NK-92 (cell line): ENCODE data around the gene UBASH3A.

Source experiments
- DNase-seq: peaks from one replicate; lab custom pipeline; 2025; ENCODE audit not compliant: unreplicated experiment; lab: John Stamatoyannopoulos, UW

The UBASH3A gene

DNA sequence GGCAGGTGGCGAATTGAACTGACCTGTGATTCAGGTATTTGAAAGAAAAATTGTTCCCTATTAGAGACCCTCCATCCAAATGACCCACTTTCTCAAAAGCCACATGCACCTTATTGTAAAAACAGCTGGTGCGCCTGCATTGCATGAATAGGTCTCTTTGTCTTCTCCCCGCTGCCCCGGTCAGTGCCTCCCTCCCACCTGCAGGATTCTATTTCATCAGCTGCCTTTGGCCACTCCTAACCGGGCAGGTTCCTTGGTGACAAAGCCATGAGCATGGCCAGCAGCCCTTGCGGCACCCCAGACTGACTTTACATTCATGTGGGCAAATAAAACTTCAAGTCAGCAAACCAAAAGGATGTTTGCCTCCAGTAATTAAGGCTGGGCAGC lies 14.3 kb upstream of the UBASH3A start:
- DNase-seq: no peak

DNA sequence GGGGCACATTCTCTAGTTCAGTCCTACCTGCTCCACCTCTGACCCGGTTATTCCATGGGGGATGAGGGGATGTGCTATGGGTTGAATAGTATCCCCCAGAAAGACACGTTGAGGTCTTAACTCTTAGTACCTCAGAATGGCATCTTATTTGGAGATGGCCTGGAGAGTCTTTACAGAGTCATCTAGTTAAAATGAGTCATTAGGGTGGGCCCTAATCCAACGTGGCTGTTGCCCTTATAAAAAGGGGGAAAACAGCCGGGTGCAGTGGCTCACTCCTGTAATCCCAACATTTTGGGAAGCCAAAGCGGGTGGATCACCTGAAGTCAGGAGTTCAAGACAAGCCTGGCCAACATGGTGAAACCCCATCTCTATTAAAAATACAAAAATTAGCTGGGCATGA lies 13.5 kb upstream of the UBASH3A start:
- no peak for DNase-seq

DNA sequence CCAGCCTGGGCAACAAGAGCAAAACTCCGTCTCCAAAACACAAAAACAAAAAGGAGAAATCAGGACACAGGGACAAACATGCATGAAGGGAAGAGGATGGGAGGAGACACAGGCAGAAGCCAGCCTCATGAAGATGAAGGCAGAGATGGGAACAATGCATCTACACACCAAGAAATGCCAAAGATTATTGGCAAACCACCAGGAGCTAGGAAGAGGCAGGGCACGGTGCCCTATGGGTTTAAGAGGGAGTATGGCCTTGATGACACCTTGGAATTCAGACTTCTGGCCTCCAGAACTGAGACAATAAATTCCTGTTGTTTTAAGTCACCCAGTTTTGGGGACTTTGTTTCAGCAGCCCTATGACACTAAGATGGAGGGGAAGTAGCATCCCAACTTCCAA lies 13.0 kb upstream of the UBASH3A start:
- DNase-seq: no peak

DNA sequence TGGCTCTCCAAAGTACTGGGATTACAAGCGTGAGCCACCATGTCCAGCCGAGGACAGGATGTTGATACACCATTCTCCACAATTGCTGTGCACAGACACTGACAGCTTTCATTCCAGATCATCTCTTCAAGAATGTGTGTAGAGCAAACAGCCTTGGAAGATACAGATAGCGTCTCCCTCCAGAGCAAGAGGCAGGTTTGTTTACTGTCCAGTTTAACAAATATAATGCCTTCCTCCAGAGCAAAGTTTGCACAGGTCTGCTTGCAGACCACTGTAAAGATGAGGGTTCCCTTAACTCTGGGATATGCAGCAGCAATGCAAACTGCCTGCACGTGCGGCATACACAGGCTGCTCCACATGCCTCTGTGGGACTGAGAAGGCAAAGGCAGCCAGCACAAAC lies 12.4 kb upstream of the UBASH3A start:
- DNase-seq: no peak

DNA sequence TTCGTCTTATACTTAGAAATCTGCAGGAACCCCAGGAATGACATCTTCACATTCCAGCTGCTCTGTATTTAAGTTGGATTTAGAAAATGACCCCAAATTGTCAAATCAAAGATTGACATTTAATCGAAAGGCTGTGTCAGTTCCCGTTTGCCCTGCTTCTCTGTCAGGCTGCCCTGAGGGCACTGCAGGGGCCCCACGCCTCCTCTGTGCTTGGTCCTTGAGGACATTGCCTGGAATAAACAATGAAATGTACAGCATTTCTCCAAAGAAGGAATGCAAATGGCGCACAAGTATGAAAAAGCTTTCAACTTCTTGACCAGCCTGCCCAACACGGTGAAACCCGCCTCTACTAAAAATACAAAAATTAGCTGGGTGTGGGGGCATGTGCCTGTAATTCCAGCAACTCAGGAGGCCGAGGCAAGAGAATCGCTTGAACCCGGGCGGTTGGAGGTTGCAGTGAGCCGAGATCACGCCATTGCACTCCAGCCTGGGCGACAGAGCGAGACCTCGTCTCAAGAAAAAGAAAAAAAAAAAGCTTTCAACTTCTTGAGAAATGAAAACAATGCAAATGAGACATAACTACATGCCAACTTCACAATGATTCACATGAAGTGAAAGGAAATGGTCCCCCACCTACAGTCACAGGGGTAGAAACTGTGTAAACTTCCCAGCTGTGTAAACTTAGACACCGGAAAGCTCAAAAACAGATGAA lies 10.8 kb upstream of the UBASH3A start:
- no peak for DNase-seq

DNA sequence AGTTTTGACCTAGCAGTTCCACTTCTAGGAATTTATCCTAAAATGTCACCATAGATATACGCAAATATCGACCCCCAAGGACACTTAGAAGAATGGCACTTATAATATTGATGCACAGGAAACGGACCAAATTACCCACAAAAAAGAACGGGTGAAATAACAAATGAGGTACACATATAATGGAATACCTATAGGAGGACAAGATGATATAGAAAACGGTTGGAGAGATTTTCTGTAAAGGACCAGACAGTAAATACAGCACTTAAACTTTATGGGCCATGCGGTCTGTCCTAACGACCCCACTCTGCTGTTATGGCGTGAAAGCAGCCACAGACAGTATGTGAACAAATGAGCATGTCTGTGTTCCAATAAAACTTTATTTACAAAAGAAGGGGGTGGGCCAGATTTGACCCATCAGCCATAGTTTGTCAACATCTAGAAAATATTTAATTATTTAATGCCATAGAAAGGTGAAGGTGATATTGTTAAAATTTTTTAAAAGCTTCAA lies 10.2 kb upstream of the UBASH3A start:
- DNase-seq: no peak

DNA sequence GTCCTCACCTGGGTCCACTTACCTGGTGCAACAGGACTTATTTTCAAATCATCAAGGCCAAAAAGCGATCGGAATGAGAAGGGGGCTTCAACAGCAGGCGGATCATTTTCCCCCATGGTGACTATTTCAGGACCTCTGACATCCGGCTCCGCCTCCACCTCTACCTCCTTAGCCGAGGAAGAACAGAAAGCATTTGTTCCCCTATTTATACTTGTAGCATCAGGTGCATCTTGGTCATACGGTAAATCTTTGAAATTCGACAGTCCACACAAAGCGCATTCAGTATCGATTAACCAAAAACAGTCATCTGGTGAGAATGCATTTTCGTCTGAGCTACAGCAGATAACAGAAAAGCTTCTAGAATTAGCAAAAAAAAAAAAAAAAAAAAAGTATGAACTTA lies 8.4 kb upstream of the UBASH3A start:
- no peak for DNase-seq

DNA sequence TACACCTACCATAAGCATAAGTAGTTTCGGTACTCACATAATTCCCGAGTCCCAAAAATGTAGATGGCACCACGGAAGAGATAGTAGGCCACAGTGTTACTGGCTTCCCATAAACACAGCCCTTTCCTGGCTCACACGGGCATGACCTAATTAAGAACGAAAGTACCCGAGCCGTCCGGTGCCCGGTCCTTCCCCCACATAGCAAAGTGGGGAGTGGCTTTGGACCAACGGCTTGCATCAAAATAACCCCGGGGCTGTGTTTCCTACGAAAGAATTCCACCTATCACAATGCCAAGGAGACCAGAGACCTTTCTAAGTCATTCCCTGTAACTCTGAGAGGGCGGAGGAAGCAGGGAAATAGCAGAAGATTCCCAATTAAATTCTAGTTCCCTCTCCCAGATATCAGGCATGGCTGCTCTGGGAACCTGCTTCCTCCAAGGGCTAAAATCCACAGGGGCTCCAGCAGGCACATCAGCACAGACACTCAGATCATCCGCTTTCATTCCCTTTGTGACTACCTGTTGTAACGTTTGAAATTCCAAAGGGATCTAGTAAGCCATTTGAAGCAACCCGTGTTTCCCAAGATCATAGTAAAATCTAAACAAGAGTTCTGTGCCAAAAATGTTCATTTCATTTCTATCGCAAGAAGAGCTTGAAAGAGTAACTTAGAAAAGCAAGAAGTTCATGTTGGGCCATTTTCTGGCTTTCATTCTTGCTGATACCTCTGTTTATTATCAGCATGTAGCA lies 7.6 kb upstream of the UBASH3A start, which contains the start of gene TMPRSS3:
TMPRSS3 (minus strand) TSS at position 148 of the 747 bp plus-strand sequence. CDS start 635 bp downstream, outside the sequence.
- DNase-seq: no peak

DNA sequence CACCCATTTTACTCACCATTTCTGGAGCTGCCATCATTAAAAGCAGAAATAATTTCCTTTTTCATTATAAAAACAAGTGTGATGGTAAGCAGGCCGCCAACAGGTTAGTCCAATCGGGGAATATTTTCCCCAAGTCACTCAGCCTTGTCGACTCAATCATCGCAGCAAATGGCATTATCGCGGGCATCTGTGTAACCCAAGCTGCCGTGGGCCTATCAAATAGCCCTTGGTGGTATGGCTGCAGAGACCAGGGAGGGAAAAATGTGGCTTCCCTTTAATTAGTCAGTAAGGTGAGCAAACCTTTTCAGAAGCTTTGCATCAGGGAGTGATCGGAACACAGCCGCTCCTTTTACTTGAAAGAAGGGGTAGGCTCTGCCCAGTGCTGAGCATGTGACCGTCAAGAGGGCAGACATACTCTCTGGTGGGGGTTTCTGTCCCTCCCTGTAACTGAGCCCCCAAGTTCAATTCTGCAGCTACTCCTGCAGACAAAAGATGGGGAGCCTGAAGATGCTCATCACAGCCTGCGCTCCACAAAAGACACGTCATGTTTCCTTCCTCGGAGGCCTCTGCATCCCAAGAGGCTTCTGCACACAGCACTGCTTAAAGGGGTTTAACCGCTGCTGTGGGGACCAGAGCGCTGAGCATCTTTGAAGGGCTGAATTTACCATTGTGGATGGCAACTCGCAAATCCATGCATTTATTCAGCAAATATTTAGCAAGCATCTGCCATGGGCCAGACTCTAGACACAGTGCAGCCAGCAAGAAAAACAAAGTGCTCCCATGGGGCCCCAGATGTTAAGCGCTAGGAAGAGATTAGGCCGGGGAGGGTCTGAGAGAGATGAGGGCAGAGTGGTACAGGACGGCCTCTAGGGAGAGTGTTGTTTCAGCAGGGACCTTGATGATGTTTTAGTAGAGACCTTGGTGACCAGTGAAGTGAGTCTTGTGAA lies 6.6 kb upstream of the UBASH3A start:
- DNase-seq: no peak

DNA sequence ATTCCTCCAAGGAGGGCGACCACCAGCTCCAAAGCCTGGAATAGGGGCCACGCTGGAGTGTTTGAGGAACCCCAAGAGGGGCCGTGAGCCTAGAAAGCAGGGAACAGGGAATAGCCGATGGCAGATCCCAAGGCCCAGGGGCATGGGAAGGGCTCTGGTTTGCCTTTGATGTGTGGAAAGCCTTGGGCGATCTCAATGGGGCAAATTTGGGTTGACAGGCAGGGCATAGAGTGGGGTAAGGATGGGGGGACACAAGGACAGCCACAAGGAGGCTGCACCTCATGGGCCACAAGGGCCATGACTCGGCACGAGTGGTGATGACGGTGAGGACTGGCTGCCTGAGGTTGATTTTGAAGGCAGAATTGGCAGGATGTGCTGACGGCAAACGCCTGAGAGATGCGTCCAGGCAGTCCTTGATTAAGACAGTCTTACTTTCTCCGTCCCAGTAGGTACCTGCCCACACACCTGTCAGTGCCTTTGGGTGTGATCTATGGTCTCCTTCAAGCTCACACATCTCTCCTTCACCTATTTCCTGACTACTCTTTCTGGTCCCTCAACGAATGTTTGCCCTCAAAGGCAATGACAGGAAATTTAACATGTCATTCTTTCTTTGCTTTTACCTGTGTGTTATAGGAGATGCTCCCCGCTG lies 5.8 kb upstream of the UBASH3A start:
- DNase-seq: no peak

DNA sequence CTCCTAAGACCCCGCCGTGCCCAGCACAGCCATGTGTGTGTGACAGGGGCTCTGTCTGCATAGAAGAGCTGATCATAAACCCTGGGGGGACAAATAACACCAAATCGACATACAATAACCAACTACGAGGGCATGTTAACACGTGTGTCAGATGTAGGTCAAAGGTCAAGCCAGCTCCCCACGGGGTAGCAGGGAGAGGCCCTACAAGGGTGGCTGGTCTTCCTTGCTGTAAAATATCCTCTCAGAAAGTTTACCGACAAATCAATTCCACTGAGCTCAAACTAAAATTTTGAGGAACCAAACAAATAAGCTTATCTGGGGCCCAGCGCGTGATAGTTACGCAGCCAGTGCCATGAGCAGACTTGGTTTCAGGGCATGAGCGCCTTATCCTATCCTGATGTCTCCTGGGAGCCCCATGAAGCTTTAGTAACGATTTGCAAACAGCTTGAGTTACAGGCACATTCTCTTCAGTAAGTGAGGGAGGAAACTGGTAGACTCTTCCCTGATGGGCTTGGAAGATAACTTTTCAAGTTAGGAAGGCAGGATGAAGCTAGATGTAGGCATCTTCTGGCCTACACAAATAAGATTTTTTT lies 5.2 kb upstream of the UBASH3A start:
- no peak for DNase-seq

DNA sequence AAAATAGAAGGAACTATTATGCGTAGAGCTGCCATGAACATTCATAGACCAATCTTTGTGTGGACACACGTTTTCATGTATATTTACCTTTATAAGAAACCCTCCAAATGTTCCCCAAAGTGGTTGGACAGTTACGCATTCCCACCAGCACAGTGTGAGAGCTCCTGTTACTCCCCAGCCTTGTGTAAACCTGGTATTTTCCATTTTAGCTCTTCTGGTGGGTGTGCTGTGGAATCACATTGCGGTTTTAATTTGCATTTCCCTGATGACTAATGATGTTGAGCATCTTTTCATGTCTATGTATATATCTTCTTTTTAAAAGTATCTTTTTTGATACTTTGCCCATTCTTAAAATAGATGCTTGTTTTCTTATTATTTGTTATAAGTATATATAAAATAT lies 3.2 kb upstream of the UBASH3A start:
- no peak for DNase-seq

DNA sequence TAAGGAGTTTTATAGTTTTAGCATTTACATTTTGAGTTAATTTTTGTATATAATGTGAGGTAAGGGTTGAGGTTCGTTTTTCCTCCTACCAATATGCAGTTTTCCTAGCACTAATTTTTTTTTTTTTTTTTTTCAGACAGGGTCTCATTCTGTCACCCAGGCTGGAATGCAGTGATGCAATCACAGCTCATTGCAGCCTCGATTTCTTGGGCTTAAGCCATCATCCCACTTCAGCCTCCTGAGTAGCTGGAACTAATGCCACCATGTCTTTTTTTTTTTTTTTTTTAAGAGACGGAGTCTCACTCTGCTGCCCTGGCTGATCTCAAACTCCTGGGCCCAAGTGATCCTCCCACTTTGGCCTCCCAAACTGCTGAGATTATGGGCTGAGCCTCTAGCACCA lies 2.5 kb upstream of the UBASH3A start:
- DNase-seq: no peak

DNA sequence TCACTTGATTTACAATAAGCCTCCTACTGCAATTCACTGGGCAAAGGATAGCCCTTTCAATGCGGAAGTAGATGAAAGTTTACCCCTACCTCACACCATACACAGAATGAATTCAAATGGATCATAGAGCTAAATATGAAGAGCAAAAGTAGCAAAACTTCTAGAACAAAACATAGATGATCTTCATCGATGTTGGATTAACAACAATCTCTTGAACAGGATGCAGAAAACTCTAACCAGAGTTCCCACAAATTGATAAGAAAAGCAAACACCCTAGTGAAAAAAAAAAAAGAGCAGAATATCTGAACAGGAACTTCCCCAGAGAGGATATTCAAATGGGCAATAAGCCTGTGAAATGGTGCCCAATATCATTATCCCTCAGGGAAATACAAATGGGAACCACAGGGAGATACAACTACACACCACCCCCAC lies 1.9 kb upstream of the UBASH3A start:
- no peak for DNase-seq

DNA sequence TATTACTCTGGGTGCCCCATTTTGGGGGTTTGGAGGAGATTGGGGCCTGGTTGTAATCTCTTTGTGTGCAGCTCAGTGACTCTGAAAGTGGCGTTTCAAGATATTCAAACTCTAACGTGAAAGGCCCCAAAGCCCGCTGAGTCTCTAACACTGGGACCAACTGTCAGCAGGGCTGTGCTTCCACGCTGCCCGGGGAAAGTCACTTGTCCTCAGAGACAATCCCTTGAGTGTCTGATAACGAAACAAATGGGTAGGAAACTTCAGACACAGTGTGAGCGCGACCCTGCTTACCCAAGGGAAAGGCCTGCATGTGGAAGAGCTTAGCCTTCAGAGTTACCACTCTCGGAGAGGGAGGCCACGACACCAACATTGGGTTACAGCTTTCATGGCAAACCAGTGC lies 837 bp downstream of the UBASH3A start:
- DNase-seq: no peak

DNA sequence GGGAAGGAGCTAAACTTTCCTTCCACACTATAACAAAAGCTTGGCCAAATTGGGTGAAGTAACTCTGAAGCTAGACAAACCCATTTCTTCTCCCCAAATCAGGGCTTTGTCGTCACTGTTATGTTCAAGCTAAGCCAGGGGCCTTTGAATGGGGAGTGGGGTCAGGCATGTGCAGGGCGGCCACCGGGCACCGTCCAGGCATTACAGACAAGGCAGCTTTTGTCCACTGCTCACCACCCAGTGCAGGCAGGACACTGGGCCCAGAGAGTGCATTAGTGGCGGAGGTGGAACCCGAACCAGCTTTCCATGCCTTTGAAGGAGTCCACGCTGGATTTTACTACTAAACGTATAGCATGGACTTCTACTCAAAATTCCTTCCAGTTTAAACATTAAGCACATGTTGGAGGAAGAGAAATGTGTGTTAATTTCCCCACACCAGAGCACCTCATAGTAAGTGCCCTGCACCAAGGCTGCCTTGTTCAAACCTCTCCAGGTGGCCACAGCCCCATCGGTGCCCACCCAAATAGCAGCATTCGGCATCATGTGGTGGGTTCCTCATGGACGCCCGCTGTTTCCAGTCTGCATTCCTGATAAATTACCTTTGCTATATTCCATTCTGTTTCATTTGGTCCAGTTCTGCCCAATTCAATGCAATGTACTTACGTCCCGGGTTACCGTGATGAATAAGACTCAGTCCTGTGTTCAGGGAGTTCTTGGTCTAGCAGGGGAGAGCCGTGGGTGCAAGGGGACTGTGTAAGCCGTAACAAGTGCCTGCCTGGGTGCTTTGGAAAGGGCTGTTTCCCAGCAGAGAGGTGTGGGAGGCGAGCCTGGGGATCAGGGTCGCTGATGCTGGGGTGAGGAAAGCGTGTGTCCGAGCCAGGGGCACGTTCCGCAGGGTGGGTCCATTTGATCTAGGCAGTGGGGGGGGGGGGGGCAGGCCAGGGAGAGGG lies 1.6 kb downstream of the UBASH3A start:
- no peak for DNase-seq

DNA sequence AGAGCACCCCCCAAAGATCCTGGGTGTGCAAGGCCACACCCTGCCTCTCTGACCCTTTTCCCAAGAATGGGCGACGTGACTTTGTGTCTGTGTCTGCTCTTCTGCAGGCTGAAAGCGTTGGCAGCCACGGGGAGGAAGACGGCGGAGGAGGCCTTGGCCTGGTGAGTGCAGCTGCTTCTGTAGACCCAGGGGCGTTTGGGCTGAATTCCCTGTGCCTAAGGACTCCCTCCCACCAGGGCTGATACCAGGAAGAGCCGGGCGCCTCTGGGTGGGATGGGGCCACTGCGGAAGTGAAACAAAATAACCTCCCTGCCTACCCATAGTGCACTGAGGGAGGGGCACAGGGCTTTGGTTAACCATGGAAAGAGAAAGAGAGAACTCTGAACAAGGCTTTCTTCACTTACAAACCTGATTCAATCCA lies 2.5 kb downstream of the UBASH3A start:
- no peak for DNase-seq

DNA sequence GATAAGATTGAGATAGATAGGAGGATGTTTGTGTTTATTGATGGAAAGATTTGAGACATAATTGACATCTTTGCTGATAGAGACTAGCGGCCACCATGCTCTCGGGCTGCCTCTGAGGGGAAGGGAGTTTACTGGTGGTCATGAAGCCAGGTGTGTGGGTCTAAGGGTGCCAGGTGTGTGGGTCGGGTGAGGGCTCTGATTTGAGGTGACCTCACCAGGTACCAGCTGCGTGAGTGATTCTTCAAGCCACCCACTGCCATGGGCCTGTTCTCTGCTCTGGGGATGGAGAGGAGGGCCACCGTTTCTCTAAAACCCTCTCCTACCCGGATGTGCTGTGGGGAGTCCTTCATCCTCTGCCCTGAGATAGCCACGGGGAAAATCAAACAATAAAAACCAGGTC lies 3.2 kb downstream of the UBASH3A start:
- DNase-seq: no peak

DNA sequence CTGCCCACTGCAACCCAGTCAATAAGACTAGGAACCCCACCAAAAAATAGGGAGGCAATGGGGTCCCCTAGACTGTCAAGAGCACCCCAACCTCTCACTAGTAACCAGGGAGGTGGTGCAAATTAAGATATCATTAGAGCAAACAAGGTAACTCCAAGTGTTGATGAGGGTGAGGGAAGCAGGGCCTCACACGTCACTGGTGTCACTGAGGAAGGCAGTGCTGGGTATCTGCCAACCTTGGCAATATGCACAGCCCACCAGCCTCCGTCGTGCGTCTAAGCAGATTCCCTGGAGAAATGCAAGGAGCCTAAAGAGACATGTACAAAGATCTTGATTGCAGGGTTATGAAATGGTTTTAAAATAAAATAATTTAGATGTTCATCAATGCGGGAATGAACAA lies 3.8 kb downstream of the UBASH3A start:
- no peak for DNase-seq
